ENCODE data around the gene RRBP1. TPM values are rescaled to one million over a fixed set of nuclear protein-coding genes. Genes with fewer than 3 reads are reported as not detected.

The RRBP1 gene
- polyA plus RNA-seq, 1 donor = 175 TPM

- Histone ChIP-seq H3K36me3 (ENCODE audit: control insufficient read depth, insufficient read depth, low read length) (peaks cover 98% of the 10 kb centered on the region), H3K27me3 (ENCODE audit: control insufficient read depth, insufficient read depth, low read length) (no peaks in the 10 kb centered on the region), H3K9me3 (ENCODE audit: control insufficient read depth, low read depth, low read length) (no peaks in the 10 kb centered on the region), H3K27ac (ENCODE audit: low read length) (no peak overlapping the region), H3K4me1 (ENCODE audit: control insufficient read depth, insufficient read depth, low read length) (peaks cover 15% of the 10 kb centered on the region), H3K4me3 (ENCODE audit: low read length) (no peak overlapping the region)
- WGBS (ENCODE audit: insufficient coverage, low lambda C conversion rate) = no CpG with 5 or more reads among the region's 24 CpGs
- DNase-seq = no peak
These were observed 45.3 kb downstream of the RRBP1 start for GRCh38 chr20:17636523-17637412.

DNA sequence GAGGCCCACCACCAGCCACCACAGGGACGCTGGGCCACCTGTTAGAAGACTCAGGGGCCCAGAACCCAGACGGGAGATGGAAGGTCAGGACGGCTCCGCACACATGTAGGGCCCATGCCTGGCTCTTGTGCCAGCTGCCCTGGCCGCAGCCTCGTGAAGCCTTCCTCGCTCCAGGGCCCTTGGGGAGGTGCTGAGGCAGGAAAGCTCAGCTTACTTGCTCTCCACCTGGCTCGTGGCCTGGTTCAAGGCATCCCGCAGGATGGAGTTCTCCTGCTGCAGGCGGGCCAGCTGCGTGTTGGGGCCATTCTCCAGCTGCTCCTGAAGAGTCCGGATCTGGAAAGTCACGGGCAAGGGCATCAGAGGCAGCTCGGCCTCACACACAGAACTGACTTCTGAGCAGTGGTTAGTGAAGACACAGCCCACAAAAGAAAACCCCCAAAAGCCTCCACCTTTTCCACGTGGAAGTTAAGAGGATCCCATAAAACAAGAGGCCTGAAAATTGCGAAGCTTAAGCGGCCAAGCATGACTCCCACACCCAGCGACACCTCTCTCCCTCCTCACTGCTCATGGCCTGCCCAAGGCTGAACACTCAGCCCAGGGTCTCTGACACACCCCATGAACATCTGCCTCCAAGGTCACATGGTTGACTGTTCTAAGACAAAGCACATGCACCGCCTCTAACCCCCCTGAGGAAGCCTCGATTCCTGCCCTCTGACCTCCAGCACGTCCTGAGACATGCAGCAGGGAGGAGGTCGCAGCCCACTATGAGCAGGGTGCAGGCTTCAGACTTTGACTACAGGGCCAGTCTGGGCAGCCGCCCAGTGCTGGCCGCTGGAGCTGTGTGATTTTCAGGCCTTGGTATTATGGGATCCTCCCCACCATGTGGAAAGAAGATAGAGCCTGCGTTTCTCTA lies 46.5 kb downstream of the RRBP1 start:
- WGBS (ENCODE audit: insufficient coverage, low lambda C conversion rate) = no CpG with 5 or more reads among the region's 25 CpGs
- Histone ChIP-seq H3K4me1 (ENCODE audit: control insufficient read depth, insufficient read depth, low read length) (peaks cover 27% of the 10 kb centered on the region), H3K36me3 (ENCODE audit: control insufficient read depth, insufficient read depth, low read length) (peaks cover 97% of the 10 kb centered on the region), H3K27ac (ENCODE audit: low read length) (no peak overlapping the region), H3K4me3 (ENCODE audit: low read length) (no peak overlapping the region), H3K27me3 (ENCODE audit: control insufficient read depth, insufficient read depth, low read length) (no peaks in the 10 kb centered on the region), H3K9me3 (ENCODE audit: control insufficient read depth, low read depth, low read length) (no peaks in the 10 kb centered on the region)
- no peak for DNase-seq

DNA sequence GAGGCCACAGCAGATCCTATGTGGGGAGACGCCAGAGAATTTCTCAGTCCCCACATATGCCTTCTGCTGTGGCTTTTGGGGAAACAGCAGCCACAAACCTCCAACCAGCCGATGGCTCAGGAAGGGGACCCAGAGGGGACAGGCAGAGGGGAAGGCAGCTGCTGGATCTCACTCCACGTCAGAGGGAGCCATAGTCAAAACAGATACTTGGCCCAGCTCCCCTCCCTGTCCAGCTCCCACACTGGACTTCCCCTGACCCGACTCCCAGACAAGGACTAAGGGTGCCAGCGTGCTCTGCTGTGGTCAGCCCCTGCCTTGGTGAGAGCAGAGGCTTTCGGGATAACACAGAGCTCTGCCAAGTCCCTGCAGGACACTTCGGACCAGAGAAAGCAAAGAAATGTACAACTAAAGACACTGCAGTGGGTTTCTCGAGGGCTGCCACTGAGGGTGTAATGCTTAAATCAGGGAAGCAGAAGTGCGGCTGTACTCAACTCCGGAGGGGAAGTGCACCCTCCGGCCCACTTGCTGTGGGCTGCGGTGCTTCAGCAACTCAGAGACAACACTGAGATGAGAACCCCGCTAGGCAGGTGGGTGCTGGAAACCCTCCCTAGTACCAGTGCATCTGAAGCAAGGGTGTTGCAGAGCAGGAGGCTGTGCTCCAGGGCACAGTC lies 47.2 kb downstream of the RRBP1 start:
- Histone ChIP-seq H3K4me3 (ENCODE audit: low read length) (no peak overlapping the region), H3K9me3 (ENCODE audit: control insufficient read depth, low read depth, low read length) (no peaks in the 10 kb centered on the region), H3K4me1 (ENCODE audit: control insufficient read depth, insufficient read depth, low read length) (peaks cover 29% of the 10 kb centered on the region), H3K36me3 (ENCODE audit: control insufficient read depth, insufficient read depth, low read length) (peaks cover 97% of the 10 kb centered on the region), H3K27me3 (ENCODE audit: control insufficient read depth, insufficient read depth, low read length) (no peaks in the 10 kb centered on the region), H3K27ac (ENCODE audit: low read length) (no peak overlapping the region)
- no CpG with 5 or more reads among the region's 13 CpGs for WGBS (ENCODE audit: insufficient coverage, low lambda C conversion rate)
- DNase-seq = no peak

GRCh38 chr20:17633850-17634500 lies 48.1 kb downstream of the RRBP1 start:
- Histone ChIP-seq H3K4me1 (ENCODE audit: control insufficient read depth, insufficient read depth, low read length) (peaks cover 29% of the 10 kb centered on the region), H3K27ac (ENCODE audit: low read length) (no peak overlapping the region), H3K9me3 (ENCODE audit: control insufficient read depth, low read depth, low read length) (no peaks in the 10 kb centered on the region), H3K36me3 (ENCODE audit: control insufficient read depth, insufficient read depth, low read length) (peaks cover 99% of the 10 kb centered on the region), H3K4me3 (ENCODE audit: low read length) (no peak overlapping the region), H3K27me3 (ENCODE audit: control insufficient read depth, insufficient read depth, low read length) (no peaks in the 10 kb centered on the region)
- DNase-seq = no peak
- no CpG with 5 or more reads among the region's 18 CpGs for WGBS (ENCODE audit: insufficient coverage, low lambda C conversion rate)

DNA sequence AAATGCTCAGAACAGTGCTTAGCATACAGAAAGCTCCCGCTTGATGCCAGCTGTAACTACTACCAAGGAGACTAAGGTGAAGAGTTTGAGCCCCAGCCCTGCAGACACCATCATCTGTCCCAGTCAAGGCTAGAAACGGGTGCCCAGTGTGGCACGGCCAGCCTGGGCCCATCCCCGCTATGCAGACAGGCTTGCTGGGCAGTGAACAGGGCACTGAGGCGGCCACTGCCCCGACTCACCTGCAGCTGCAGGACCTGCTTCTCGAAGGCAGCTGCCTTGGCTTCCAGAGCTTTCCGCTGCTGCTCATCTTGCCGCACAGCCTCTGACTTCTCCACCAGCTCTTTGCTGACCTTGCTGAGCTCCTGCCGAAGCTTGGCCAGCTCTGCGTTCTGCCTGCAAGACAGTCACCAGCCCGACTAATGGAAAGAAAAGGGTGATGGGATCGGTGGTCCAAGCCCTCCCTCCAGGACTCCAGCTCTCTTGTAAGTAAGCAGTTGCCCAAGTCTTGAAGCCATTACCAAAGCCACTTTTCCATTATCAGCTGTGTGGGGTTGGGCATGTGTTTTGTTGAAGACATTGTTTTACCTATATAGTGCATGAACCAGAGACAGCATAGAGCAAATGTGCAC lies 48.7 kb downstream of the RRBP1 start:
- H3K27ac ChIP-seq (ENCODE audit: low read length) = no peak overlapping the region
- H3K4me3 ChIP-seq (ENCODE audit: low read length) = no peak overlapping the region
- no peaks in the 10 kb centered on the region for H3K9me3 ChIP-seq (ENCODE audit: control insufficient read depth, low read depth, low read length)
- peaks cover 99% of the 10 kb centered on the region for H3K36me3 ChIP-seq (ENCODE audit: control insufficient read depth, insufficient read depth, low read length)
- no peaks in the 10 kb centered on the region for H3K27me3 ChIP-seq (ENCODE audit: control insufficient read depth, insufficient read depth, low read length)
- no CpG with 5 or more reads among the region's 13 CpGs for WGBS (ENCODE audit: insufficient coverage, low lambda C conversion rate)
- DNase-seq = no peak
- peaks cover 29% of the 10 kb centered on the region for H3K4me1 ChIP-seq (ENCODE audit: control insufficient read depth, insufficient read depth, low read length)

DNA sequence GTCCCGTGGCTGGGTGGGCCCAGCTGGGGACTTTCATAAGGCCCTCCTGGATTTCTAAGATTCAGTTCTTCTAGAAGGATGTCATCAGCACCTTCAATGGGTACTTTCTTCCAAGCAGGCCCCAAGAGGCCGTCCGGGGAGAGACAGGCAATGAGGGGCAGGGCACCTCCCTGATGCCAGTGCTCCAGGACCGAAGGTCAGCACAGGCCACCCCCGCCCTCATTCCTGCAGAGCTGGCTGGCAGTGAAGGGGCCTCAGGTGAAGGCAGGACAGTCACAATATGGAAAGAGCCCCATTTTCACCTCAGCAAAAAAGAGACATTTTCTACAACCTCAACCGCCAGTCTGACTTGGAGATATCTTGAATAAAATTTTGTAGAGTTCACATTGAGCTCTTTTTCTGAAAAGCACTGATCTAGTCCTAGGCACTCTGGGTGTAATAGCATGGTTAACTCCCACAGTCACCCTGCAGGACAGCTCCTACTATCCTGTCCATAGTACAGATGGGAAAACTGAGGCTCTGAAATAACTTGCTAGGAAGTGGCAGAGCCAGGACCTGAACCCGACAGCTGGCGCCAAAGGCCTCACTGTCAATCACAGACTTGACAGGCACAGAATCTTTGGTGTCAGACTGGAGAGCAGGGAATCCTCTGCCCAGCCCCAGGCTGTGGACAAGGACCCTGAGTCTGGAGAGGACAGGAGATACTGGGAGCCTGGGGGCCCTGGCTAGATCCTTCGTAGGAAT lies 50.3 kb downstream of the RRBP1 start:
- DNase-seq = peak; percentile 63 to 74
- peaks cover 39% of the 10 kb centered on the region for H3K4me1 ChIP-seq (ENCODE audit: control insufficient read depth, insufficient read depth, low read length)
- WGBS (ENCODE audit: insufficient coverage, low lambda C conversion rate) = no CpG with 5 or more reads among the region's 9 CpGs

DNA sequence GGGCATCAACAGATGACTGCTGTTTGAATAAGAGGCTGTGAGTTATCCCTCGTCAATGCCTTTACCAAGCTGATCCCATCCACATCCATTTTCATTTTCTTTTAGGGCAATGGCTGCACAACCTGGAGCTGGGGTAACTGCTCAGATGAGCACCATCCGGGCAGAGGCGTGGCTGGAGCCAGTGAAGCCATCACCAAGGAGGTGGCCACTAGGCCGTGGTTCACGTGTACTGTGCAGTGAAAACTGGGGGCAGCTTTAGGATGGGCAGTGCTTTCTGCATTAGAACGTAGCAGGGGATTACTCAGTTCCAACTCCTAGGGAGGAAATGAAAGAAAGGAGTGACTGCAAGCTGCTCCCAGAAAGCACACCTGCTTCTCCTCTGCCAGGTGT lies 51.2 kb downstream of the RRBP1 start:
- no peak for DNase-seq
- Histone ChIP-seq H3K4me3 (ENCODE audit: low read length) (no peak overlapping the region), H3K27ac (ENCODE audit: low read length) (no peak overlapping the region), H3K4me1 (ENCODE audit: control insufficient read depth, insufficient read depth, low read length) (peaks cover 38% of the 10 kb centered on the region), H3K9me3 (ENCODE audit: control insufficient read depth, low read depth, low read length) (no peaks in the 10 kb centered on the region), H3K36me3 (ENCODE audit: control insufficient read depth, insufficient read depth, low read length) (peaks cover 99% of the 10 kb centered on the region), H3K27me3 (ENCODE audit: control insufficient read depth, insufficient read depth, low read length) (no peaks in the 10 kb centered on the region)
- no CpG with 5 or more reads among the region's 6 CpGs for WGBS (ENCODE audit: insufficient coverage, low lambda C conversion rate)

More for the DNA sequence above, 50.3 kb downstream of the RRBP1 start:
- H3K9me3 ChIP-seq (ENCODE audit: control insufficient read depth, low read depth, low read length) = no peaks in the 10 kb centered on the region
- no peaks in the 10 kb centered on the region for H3K27me3 ChIP-seq (ENCODE audit: control insufficient read depth, insufficient read depth, low read length)
- peaks cover 99% of the 10 kb centered on the region for H3K36me3 ChIP-seq (ENCODE audit: control insufficient read depth, insufficient read depth, low read length)
- peak overlapping the region; percentile 16 for H3K27ac ChIP-seq (ENCODE audit: low read length)
- no peak overlapping the region for H3K4me3 ChIP-seq (ENCODE audit: low read length)

DNA sequence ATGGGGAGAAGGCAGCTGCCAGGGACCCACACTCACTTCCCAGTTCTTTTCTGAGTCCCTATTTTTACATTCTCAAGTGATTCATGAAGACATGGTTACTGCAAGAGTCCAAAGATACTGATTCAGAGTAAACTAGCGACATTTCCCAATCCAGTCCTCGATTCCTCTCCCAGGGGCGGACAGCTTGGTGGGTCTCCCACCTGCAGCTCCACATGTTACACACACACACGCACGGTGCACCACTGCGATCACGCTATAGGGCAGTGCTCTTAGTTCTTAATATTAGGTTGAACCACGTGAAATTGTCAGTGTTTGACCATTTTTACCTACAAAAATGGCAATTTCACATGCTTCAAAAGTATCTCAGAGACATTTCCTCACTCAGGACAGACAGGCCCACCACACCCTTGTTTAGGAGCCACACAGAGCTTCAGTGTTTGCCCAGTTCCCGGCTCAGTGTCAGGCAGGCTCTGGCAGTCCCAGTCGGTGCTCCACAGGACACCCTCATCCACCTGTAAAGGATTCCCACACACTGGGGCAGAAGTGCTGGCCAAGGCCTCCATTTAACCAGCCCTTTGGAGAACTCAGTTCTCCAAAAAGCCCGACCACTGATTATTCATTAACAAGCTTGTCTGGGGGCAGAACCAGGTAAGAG lies 51.8 kb downstream of the RRBP1 start:
- peaks cover 99% of the 10 kb centered on the region for H3K36me3 ChIP-seq (ENCODE audit: control insufficient read depth, insufficient read depth, low read length)
- peaks cover 38% of the 10 kb centered on the region for H3K4me1 ChIP-seq (ENCODE audit: control insufficient read depth, insufficient read depth, low read length)

GRCh38 chr20:17629678-17630089 lies 52.4 kb downstream of the RRBP1 start:
- no CpG with 5 or more reads among the region's 21 CpGs for WGBS (ENCODE audit: insufficient coverage, low lambda C conversion rate)
- no peaks in the 10 kb centered on the region for H3K27me3 ChIP-seq (ENCODE audit: control insufficient read depth, insufficient read depth, low read length)
- H3K4me1 ChIP-seq (ENCODE audit: control insufficient read depth, insufficient read depth, low read length) = peaks cover 38% of the 10 kb centered on the region
- no peak overlapping the region for H3K4me3 ChIP-seq (ENCODE audit: low read length)
- H3K36me3 ChIP-seq (ENCODE audit: control insufficient read depth, insufficient read depth, low read length) = peaks cover 99% of the 10 kb centered on the region
- H3K27ac ChIP-seq (ENCODE audit: low read length) = no peak overlapping the region
- no peak for DNase-seq
- no peaks in the 10 kb centered on the region for H3K9me3 ChIP-seq (ENCODE audit: control insufficient read depth, low read depth, low read length)

More for the DNA sequence above, 51.8 kb downstream of the RRBP1 start:
- no peak overlapping the region for H3K27ac ChIP-seq (ENCODE audit: low read length)
- WGBS (ENCODE audit: insufficient coverage, low lambda C conversion rate) = no CpG with 5 or more reads among the region's 11 CpGs
- H3K9me3 ChIP-seq (ENCODE audit: control insufficient read depth, low read depth, low read length) = no peaks in the 10 kb centered on the region
- no peak overlapping the region for H3K4me3 ChIP-seq (ENCODE audit: low read length)
- no peak for DNase-seq
- no peaks in the 10 kb centered on the region for H3K27me3 ChIP-seq (ENCODE audit: control insufficient read depth, insufficient read depth, low read length)

Measured in large intestine (tissue), 3 donors.